GM23248 (cell line): Measurements from ENCODE around the gene SRPK2. TPM values are rescaled to one million over a fixed set of nuclear protein-coding genes. Genes with fewer than 3 reads are reported as not detected.
"Not testable (repeated sequence)": the region's sequence is repeated elsewhere in the genome, so short reads cannot be mapped to it uniquely, and the experiment has no call there.

Experiments
- DNase-seq: peaks from one replicate; pipeline ENCODE4 v3.0.0-alpha.2; 2015
- H2AFZ ChIP-seq: fragments of 200-600 bp; sonication (generic); 2 replicates; pipeline ENCODE4 v1.6.1; 2016; ENCODE audit warnings: antibody characterized with exemption
- H3F3A ChIP-seq: fragments of 200-600 bp; sonication (generic); 2 replicates; pipeline ENCODE4 v1.6.1; 2016; ENCODE audit warnings: mild to moderate bottlenecking, antibody characterized with exemption, mixed run types; ENCODE audit not compliant: insufficient read depth
- H3K27ac ChIP-seq: fragments of 200-600 bp; sonication (generic); 2 replicates; pipeline ENCODE4 v1.5.1; 2016; ENCODE audit warnings: mild to moderate bottlenecking
- H3K27me3 ChIP-seq: fragments of 200-600 bp; sonication (generic); replicated peaks from 2 replicates; pipeline ENCODE4 v1.6.1; 2016; ENCODE audit warnings: mild to moderate bottlenecking; ENCODE audit not compliant: insufficient read depth
- H3K36me3 ChIP-seq: fragments of 200-600 bp; sonication (generic); 2 replicates; pipeline ENCODE4 v1.6.1; 2016; ENCODE audit warnings: low read depth, mild to moderate bottlenecking
- H3K4me1 ChIP-seq: fragments of 200-600 bp; sonication (generic); 2 replicates; pipeline ENCODE4 v1.6.1; 2016; ENCODE audit warnings: mild to moderate bottlenecking; ENCODE audit not compliant: insufficient read depth
- H3K4me2 ChIP-seq: fragments of 200-600 bp; sonication (generic); one replicate; pipeline ENCODE4 v1.6.1; 2016; ENCODE audit warnings: mild to moderate bottlenecking; ENCODE audit not compliant: unreplicated experiment
- H3K4me3 ChIP-seq: fragments of 200-600 bp; sonication (generic); 2 replicates; pipeline ENCODE4 v1.5.1; 2016; ENCODE audit warnings: mild to moderate bottlenecking
- H3K79me2 ChIP-seq: fragments of 200-600 bp; sonication (generic); 2 replicates; pipeline ENCODE4 v1.6.1; 2016; ENCODE audit warnings: mild to moderate bottlenecking; ENCODE audit not compliant: insufficient read depth
- H3K9ac ChIP-seq: fragments of 200-600 bp; sonication (generic); 2 replicates; pipeline ENCODE4 v1.6.1; 2016; ENCODE audit warnings: mild to moderate bottlenecking
- H3K9me2 ChIP-seq: fragments of 200-600 bp; sonication (generic); 2 replicates; pipeline ENCODE4 v1.6.1; 2016; ENCODE audit warnings: mixed run types, mild to moderate bottlenecking, moderate library complexity; ENCODE audit not compliant: insufficient read depth
- H3K9me3 ChIP-seq: fragments of 200-600 bp; sonication (generic); one replicate; pipeline ENCODE4 v1.6.1; 2017; ENCODE audit warnings: low read depth
- H4K20me1 ChIP-seq: fragments of 200-600 bp; sonication (generic); 2 replicates; pipeline ENCODE4 v1.6.0; 2016; ENCODE audit not compliant: insufficient read depth
- EZH2 ChIP-seq: fragments of 200-600 bp; sonication (generic); IDR thresholded peaks from 2 replicates; pipeline ENCODE4 v1.6.1; 2018; ENCODE audit warnings: antibody characterized with exemption, mild to moderate bottlenecking; ENCODE audit not compliant: insufficient read depth, poor library complexity, severe bottlenecking
- EZH2phosphoT487 ChIP-seq: fragments of 200-600 bp; sonication (generic); IDR thresholded peaks from 2 replicates; pipeline ENCODE4 v1.6.1; 2018; ENCODE audit warnings: antibody characterized with exemption, moderate library complexity, mild to moderate bottlenecking, low read depth; ENCODE audit not compliant: insufficient read depth
- WGBS, 2 experiments: methylation state at CpG; one replicate each; pipeline ENCODE4 v1.1.6; 2015 to 2017; ENCODE audit warnings: low lambda C conversion rate in 2 of 2, low coverage in 1 of 2; ENCODE audit errors: missing lambda C conversion rate in 2 of 2; 5-methylcytosine and 5-hydroxymethylcytosine counted together
- in situ Hi-C: fragments of 300-500 bp; cut with MboI; formaldehyde crosslinking; loops from 2 replicates; pipeline ENCODE4 v1.15.0; 2020
- polyA plus RNA-seq: library from polyadenylated mRNA; unstranded; fragments of >200 nt; fragmentation: Nextera tagmentation; extraction: Ambion mirVana; gene quantifications from 2 replicates; pipeline ENCODE4 v1.2.1, GENCODE V29; 2016
- total RNA-seq: library from RNA; depleted of rRNA; stranded (reverse); fragments of >200 nt; shearing (Covaris generic); gene quantifications from 2 replicates; pipeline ENCODE4 v1.2.3, GENCODE V29; 2014

Gene SRPK2
- total and polyA plus RNA-seq, 2 experiments from 2014 or later: 53.1 to 85.2 TPM

DNA sequence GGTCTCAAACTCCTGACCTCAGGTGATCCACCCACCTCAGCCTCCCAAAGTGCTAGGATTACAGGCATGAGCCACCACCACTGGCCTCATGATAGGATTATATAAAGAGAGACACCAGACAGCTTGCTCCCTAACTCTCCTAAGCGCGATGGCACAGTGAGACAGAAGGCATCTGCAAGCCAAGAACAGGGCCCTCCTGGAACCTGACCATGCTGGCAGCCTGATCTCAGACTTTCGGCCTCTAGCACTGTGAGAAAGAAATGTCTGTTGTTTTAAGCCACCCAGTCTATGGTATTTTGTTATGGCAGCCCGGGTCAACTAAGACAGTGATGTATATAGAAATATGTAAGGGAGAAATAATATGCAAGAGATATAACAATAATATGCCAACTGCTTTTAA is 51.2 kb downstream of the SRPK2 start:
- DNase-seq: no peak

GRCh38 chr7:105336009-105336408 is 52.7 kb downstream of the SRPK2 start:
- no peak overlapping the region for H2AFZ ChIP-seq
- no peak overlapping the region for H3K27ac ChIP-seq
- no peaks in the 10 kb centered on the region for H3F3A ChIP-seq
- no peaks in the 10 kb centered on the region for H3K9me2 ChIP-seq
- TF ChIP-seq EZH2 (no peak), EZH2phosphoT487 (no peak)
- peaks cover 8% of the 10 kb centered on the region; the same call in 1 of the 2 replicates for H4K20me1 ChIP-seq
- 3 to 15% methylated on average over 1 of the region's 1 CpG for WGBS, 2 experiments
- H3K27me3 ChIP-seq: no peaks in the 10 kb centered on the region
- peaks cover 95% of the 10 kb centered on the region for H3K79me2 ChIP-seq
- 0 out of 2 replicates have a peak, but pooled peaks cover 6% of the 10 kb centered on the region for H3K4me1 ChIP-seq
- peak; percentile 25 for DNase-seq
- H3K4me3 ChIP-seq: no peak overlapping the region
- H3K4me2 ChIP-seq: no peak overlapping the region
- in situ Hi-C loops: no loop called here
- no peaks in the 10 kb centered on the region for H3K9me3 ChIP-seq
- no peak overlapping the region for H3K9ac ChIP-seq
- H3K36me3 ChIP-seq: no peaks in the 10 kb centered on the region

More for the DNA sequence above, 51.2 kb downstream of the SRPK2 start:
- H2AFZ ChIP-seq: no peak overlapping the region
- in situ Hi-C loops: no loop called here
- no peaks in the 10 kb centered on the region for H3K9me3 ChIP-seq
- TF ChIP-seq EZH2phosphoT487: no peak
- TF ChIP-seq EZH2: no peak
- no peaks in the 10 kb centered on the region for H3K36me3 ChIP-seq
- 0 out of 2 replicates have a peak, but pooled peaks cover 3% of the 10 kb centered on the region for H3K4me1 ChIP-seq
- no peak overlapping the region for H3K4me2 ChIP-seq
- no peaks in the 10 kb centered on the region for H3F3A ChIP-seq
- no peaks in the 10 kb centered on the region for H3K9me2 ChIP-seq
- no peak overlapping the region for H3K9ac ChIP-seq
- no peak overlapping the region for H3K4me3 ChIP-seq
- 59 to 67% methylated on average over 4 of the region's 4 CpGs for WGBS, 2 experiments
- no peak overlapping the region for H3K27ac ChIP-seq
- no peaks in the 10 kb centered on the region for H3K27me3 ChIP-seq
- no peaks in the 10 kb centered on the region; the same call in 1 of the 2 replicates for H4K20me1 ChIP-seq
- peaks cover 95% of the 10 kb centered on the region for H3K79me2 ChIP-seq

DNA sequence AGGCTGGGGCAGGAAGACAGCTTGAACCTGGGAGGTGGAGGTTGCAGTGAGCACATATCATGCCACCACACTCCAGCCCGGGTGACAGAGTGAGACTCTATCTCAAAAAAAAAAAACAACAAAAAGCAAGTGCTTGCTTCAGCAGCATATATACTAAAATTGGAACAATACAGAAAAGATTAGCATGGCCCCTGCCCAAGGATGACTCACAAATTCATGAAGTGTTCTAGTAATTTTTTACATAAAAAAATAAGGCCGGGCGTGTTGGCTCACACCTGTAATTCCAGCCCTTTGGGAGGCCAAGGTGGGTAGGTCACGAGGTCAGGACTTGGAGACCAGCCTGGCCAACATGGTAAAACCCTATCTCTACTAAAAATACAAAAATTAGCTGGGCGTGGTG is 56.1 kb downstream of the SRPK2 start:
- H3K4me2 ChIP-seq, H3K9ac ChIP-seq, H3F3A ChIP-seq, H4K20me1 ChIP-seq, in situ Hi-C loops, H3K9me2 ChIP-seq, H2AFZ ChIP-seq, H3K27me3 ChIP-seq, H3K36me3 ChIP-seq, H3K4me1 ChIP-seq, H3K27ac ChIP-seq, H3K4me3 ChIP-seq, H3K9me3 ChIP-seq: not testable (repeated sequence)
- peak; percentile 41 for DNase-seq
- peaks cover 96% of the 10 kb centered on the region for H3K79me2 ChIP-seq
- WGBS, 2 experiments: 55 to 60% methylated on average over 5 of the region's 5 CpGs

- H3K4me2 ChIP-seq: no peak overlapping the region
- in situ Hi-C loops: no loop called here
- TF ChIP-seq EZH2phosphoT487 (no peak), EZH2 (no peak)
- H3K79me2 ChIP-seq: peaks cover 98% of the 10 kb centered on the region
- H3K27me3 ChIP-seq: no peaks in the 10 kb centered on the region
- no peaks in the 10 kb centered on the region for H3K9me3 ChIP-seq
- 98 to 99% methylated on average over 3 of the region's 3 CpGs for WGBS, 2 experiments
- H3K9ac ChIP-seq: no peak overlapping the region
- no peak overlapping the region for H3K27ac ChIP-seq
- no peaks in the 10 kb centered on the region for H3K36me3 ChIP-seq
- 0 out of 2 replicates have a peak, but pooled peaks cover 6% of the 10 kb centered on the region for H3K4me1 ChIP-seq
- H3F3A ChIP-seq: no peaks in the 10 kb centered on the region
- DNase-seq: no peak
- H2AFZ ChIP-seq: no peak overlapping the region
- peaks cover 16% of the 10 kb centered on the region; the same call in 1 of the 2 replicates for H4K20me1 ChIP-seq
- no peaks in the 10 kb centered on the region for H3K9me2 ChIP-seq
- H3K4me3 ChIP-seq: no peak overlapping the region
Observed at GRCh38 chr7:105330526-105330925, 58.2 kb downstream of the SRPK2 start.

DNA sequence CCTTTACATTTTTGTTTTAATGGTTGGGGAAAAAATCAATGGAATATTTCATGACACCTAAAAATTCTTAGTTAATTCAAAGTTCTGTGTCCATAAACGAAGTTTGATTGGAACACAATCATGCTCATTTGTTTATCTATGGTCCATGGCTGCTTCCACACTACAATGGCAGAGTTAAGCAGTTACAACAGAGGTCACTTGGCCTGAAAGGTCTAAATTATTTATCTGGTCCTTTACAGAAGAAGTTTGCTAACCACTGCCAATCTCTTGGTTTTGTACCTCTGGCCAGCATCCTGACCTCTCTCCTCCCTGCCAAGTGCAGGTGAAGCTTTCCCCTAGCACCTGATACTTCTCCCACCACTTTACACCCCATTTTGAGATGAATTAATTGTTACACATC is 61.5 kb downstream of the SRPK2 start:
- Histone ChIP-seq H3K4me1 (no peaks in the 10 kb centered on the region), H3K27me3 (no peaks in the 10 kb centered on the region), H2AFZ (no peak overlapping the region), H3K27ac (no peak overlapping the region), H3K79me2 (peaks cover 100% of the 10 kb centered on the region), H3K36me3 (no peaks in the 10 kb centered on the region), H3F3A (no peaks in the 10 kb centered on the region), H3K9me3 (no peaks in the 10 kb centered on the region), H4K20me1 (peaks cover 19% of the 10 kb centered on the region; the same call in 1 of the 2 replicates), H3K4me2 (no peak overlapping the region), H3K9me2 (no peaks in the 10 kb centered on the region), H3K4me3 (no peak overlapping the region), H3K9ac (no peak overlapping the region)
- in situ Hi-C loops: no loop called here
- WGBS, 2 experiments: 95 to 100% methylated on average over 1 of the region's 1 CpG
- DNase-seq: no peak
- no peak for TF ChIP-seq EZH2
- TF ChIP-seq EZH2phosphoT487: no peak
